ENCODE data around the gene RPL29.

Gene RPL29

GRCh38 chr3:51955893-51956770 is 39.6 kb downstream of the RPL29 start:
- peak; percentile 83 for DNase-seq
- H2BK120ac ChIP-seq (ENCODE audit: low read depth, low read length), result no peak overlapping the region
- peaks cover 18% of the 10 kb centered on the region for H3K27me3 ChIP-seq (ENCODE audit: insufficient read depth, low read length, poor library complexity)
- peaks cover 3% of the 10 kb centered on the region for H3K36me3 ChIP-seq (ENCODE audit: control insufficient read depth, insufficient read depth, low read length)
- H3K4me1 ChIP-seq (ENCODE audit: control insufficient read depth, low read depth, low read length), result no peaks in the 10 kb centered on the region
- H3K79me1 ChIP-seq (ENCODE audit: low read length), result no peaks in the 10 kb centered on the region
- H3K27ac ChIP-seq (ENCODE audit: low read depth, low read length), result no peak overlapping the region
- H3K9ac ChIP-seq (ENCODE audit: low read length), result peak overlapping the region; percentile 71
- H3K4me3 ChIP-seq (ENCODE audit: low read length), result no peak overlapping the region
- H4K5ac ChIP-seq (ENCODE audit: low read length), result no peak overlapping the region
- peak overlapping the region; percentile 80 for H3K56ac ChIP-seq (ENCODE audit: low read length)
- no peak overlapping the region for H3K23ac ChIP-seq (ENCODE audit: low read length)
- no peak overlapping the region for H2BK5ac ChIP-seq (ENCODE audit: low read length)
- H4K8ac ChIP-seq (ENCODE audit: low read depth, low read length), result no peak overlapping the region
- no peak overlapping the region for H2AK5ac ChIP-seq (ENCODE audit: low read length)
- H3K4ac ChIP-seq (ENCODE audit: low read depth, low read length), result no peak overlapping the region
- H3K79me2 ChIP-seq (ENCODE audit: control insufficient read depth, insufficient read depth, low read length), result no peaks in the 10 kb centered on the region
- peak overlapping the region; percentile 19 for H3K18ac ChIP-seq (ENCODE audit: low read length)
- peak overlapping the region; percentile 68 for H3K4me2 ChIP-seq (ENCODE audit: low read length)
- no peak overlapping the region for H2BK15ac ChIP-seq (replicated peaks; ENCODE audit: low read depth)
- no CpG with 5 or more reads among the region's 97 CpGs for WGBS (ENCODE audit: extremely low coverage, insufficient coverage, low lambda C conversion rate)

GRCh38 chr3:51955175-51955892 is 40.4 kb downstream of the RPL29 start, which contains the start of gene GPR62:
Gene GPR62, plus strand, starts transcription at chr3:51955381. Its CDS starts 272 bp downstream, at chr3:51955653.
- no peaks in the 10 kb centered on the region for H3K4me1 ChIP-seq (ENCODE audit: control insufficient read depth, low read depth, low read length)
- no peaks in the 10 kb centered on the region for H3K79me2 ChIP-seq (ENCODE audit: control insufficient read depth, insufficient read depth, low read length)
- H3K27ac ChIP-seq (ENCODE audit: low read depth, low read length), result no peak within 1 kb of the TSS
- H4K8ac ChIP-seq (ENCODE audit: low read depth, low read length), result no peak within 1 kb of the TSS
- no peak within 1 kb of the TSS for H3K4ac ChIP-seq (ENCODE audit: low read depth, low read length)
- peak within 1 kb of the TSS; percentile 15 for H3K23ac ChIP-seq (ENCODE audit: low read length)
- H3K4me2 ChIP-seq (ENCODE audit: low read length), result peak within 1 kb of the TSS; percentile 68
- no peak for DNase-seq
- H3K79me1 ChIP-seq (ENCODE audit: low read length), result no peaks in the 10 kb centered on the region
- H4K5ac ChIP-seq (ENCODE audit: low read length), result no peak within 1 kb of the TSS
- H2BK5ac ChIP-seq (ENCODE audit: low read length), result no peak within 1 kb of the TSS
- no CpG with 5 or more reads among the region's 33 CpGs for WGBS (ENCODE audit: extremely low coverage, insufficient coverage, low lambda C conversion rate)
- H2BK120ac ChIP-seq (ENCODE audit: low read depth, low read length), result no peak within 1 kb of the TSS
- peak within 1 kb of the TSS; percentile 19 for H3K18ac ChIP-seq (ENCODE audit: low read length)
- H2AK5ac ChIP-seq (ENCODE audit: low read length), result no peak within 1 kb of the TSS
- H3K4me3 ChIP-seq (ENCODE audit: low read length), result no peak within 1 kb of the TSS
- no peak within 1 kb of the TSS for H2BK15ac ChIP-seq (replicated peaks; ENCODE audit: low read depth)
- peak within 1 kb of the TSS; percentile 71 for H3K9ac ChIP-seq (ENCODE audit: low read length)
- peaks cover 3% of the 10 kb centered on the region for H3K36me3 ChIP-seq (ENCODE audit: control insufficient read depth, insufficient read depth, low read length)
- H3K56ac ChIP-seq (ENCODE audit: low read length), result peak within 1 kb of the TSS; percentile 80
- peaks cover 18% of the 10 kb centered on the region for H3K27me3 ChIP-seq (ENCODE audit: insufficient read depth, low read length, poor library complexity)

- no peak overlapping the region for H3K56ac ChIP-seq (ENCODE audit: low read length)
- no peak for DNase-seq
- H3K79me2 ChIP-seq (ENCODE audit: control insufficient read depth, insufficient read depth, low read length), result no peaks in the 10 kb centered on the region
- H3K36me3 ChIP-seq (ENCODE audit: control insufficient read depth, insufficient read depth, low read length), result peaks cover 2% of the 10 kb centered on the region
- H3K4me3 ChIP-seq (ENCODE audit: low read length), result no peak overlapping the region
- no peak overlapping the region for H2BK15ac ChIP-seq (replicated peaks; ENCODE audit: low read depth)
- no peak overlapping the region for H2AK5ac ChIP-seq (ENCODE audit: low read length)
- WGBS (ENCODE audit: extremely low coverage, insufficient coverage, low lambda C conversion rate), result no CpG with 5 or more reads among the region's 1 CpG
- no peaks in the 10 kb centered on the region for H3K79me1 ChIP-seq (ENCODE audit: low read length)
- H3K4ac ChIP-seq (ENCODE audit: low read depth, low read length), result no peak overlapping the region
- no peak overlapping the region for H2BK120ac ChIP-seq (ENCODE audit: low read depth, low read length)
- H3K27me3 ChIP-seq (ENCODE audit: insufficient read depth, low read length, poor library complexity), result peaks cover 18% of the 10 kb centered on the region
- H3K9ac ChIP-seq (ENCODE audit: low read length), result no peak overlapping the region
- no peak overlapping the region for H3K23ac ChIP-seq (ENCODE audit: low read length)
- H3K4me2 ChIP-seq (ENCODE audit: low read length), result no peak overlapping the region
- H3K4me1 ChIP-seq (ENCODE audit: control insufficient read depth, low read depth, low read length), result no peaks in the 10 kb centered on the region
- no peak overlapping the region for H4K8ac ChIP-seq (ENCODE audit: low read depth, low read length)
- H2BK5ac ChIP-seq (ENCODE audit: low read length), result no peak overlapping the region
- H4K5ac ChIP-seq (ENCODE audit: low read length), result no peak overlapping the region
- no peak overlapping the region for H3K18ac ChIP-seq (ENCODE audit: low read length)
- H3K27ac ChIP-seq (ENCODE audit: low read depth, low read length), result no peak overlapping the region
Measured at GRCh38 chr3:51954713-51955112, 41.0 kb downstream of the RPL29 start.

- no peak overlapping the region for H2AK5ac ChIP-seq (ENCODE audit: low read length)
- no peaks in the 10 kb centered on the region for H3K4me1 ChIP-seq (ENCODE audit: control insufficient read depth, low read depth, low read length)
- H2BK5ac ChIP-seq (ENCODE audit: low read length), result no peak overlapping the region
- no peak overlapping the region for H3K18ac ChIP-seq (ENCODE audit: low read length)
- H3K27ac ChIP-seq (ENCODE audit: low read depth, low read length), result no peak overlapping the region
- no peak overlapping the region for H2BK15ac ChIP-seq (replicated peaks; ENCODE audit: low read depth)
- no peaks in the 10 kb centered on the region for H3K79me1 ChIP-seq (ENCODE audit: low read length)
- H3K79me2 ChIP-seq (ENCODE audit: control insufficient read depth, insufficient read depth, low read length), result no peaks in the 10 kb centered on the region
- H3K4me2 ChIP-seq (ENCODE audit: low read length), result no peak overlapping the region
- H3K4me3 ChIP-seq (ENCODE audit: low read length), result no peak overlapping the region
- no CpG with 5 or more reads among the region's 6 CpGs for WGBS (ENCODE audit: extremely low coverage, insufficient coverage, low lambda C conversion rate)
- H2BK120ac ChIP-seq (ENCODE audit: low read depth, low read length), result no peak overlapping the region
- peaks cover 18% of the 10 kb centered on the region for H3K27me3 ChIP-seq (ENCODE audit: insufficient read depth, low read length, poor library complexity)
- H4K8ac ChIP-seq (ENCODE audit: low read depth, low read length), result no peak overlapping the region
- no peak overlapping the region for H3K9ac ChIP-seq (ENCODE audit: low read length)
- H3K56ac ChIP-seq (ENCODE audit: low read length), result no peak overlapping the region
- no peak for DNase-seq
- peaks cover 2% of the 10 kb centered on the region for H3K36me3 ChIP-seq (ENCODE audit: control insufficient read depth, insufficient read depth, low read length)
- H3K23ac ChIP-seq (ENCODE audit: low read length), result no peak overlapping the region
- H4K5ac ChIP-seq (ENCODE audit: low read length), result no peak overlapping the region
- H3K4ac ChIP-seq (ENCODE audit: low read depth, low read length), result no peak overlapping the region
Measured at GRCh38 chr3:51954105-51954504, 41.6 kb downstream of the RPL29 start.

GRCh38 chr3:51953445-51953844 is 42.2 kb downstream of the RPL29 start:
- no peak overlapping the region for H3K18ac ChIP-seq (ENCODE audit: low read length)
- WGBS (ENCODE audit: extremely low coverage, insufficient coverage, low lambda C conversion rate), result no CpG with 5 or more reads among the region's 3 CpGs
- H4K8ac ChIP-seq (ENCODE audit: low read depth, low read length), result no peak overlapping the region
- H3K27me3 ChIP-seq (ENCODE audit: insufficient read depth, low read length, poor library complexity), result peaks cover 18% of the 10 kb centered on the region
- no peak overlapping the region for H4K5ac ChIP-seq (ENCODE audit: low read length)
- no peak overlapping the region for H3K23ac ChIP-seq (ENCODE audit: low read length)
- H3K36me3 ChIP-seq (ENCODE audit: control insufficient read depth, insufficient read depth, low read length), result no peaks in the 10 kb centered on the region
- H3K79me1 ChIP-seq (ENCODE audit: low read length), result no peaks in the 10 kb centered on the region
- no peaks in the 10 kb centered on the region for H3K4me1 ChIP-seq (ENCODE audit: control insufficient read depth, low read depth, low read length)
- no peak overlapping the region for H2BK120ac ChIP-seq (ENCODE audit: low read depth, low read length)
- no peak overlapping the region for H2BK5ac ChIP-seq (ENCODE audit: low read length)
- no peak overlapping the region for H3K9ac ChIP-seq (ENCODE audit: low read length)
- H3K79me2 ChIP-seq (ENCODE audit: control insufficient read depth, insufficient read depth, low read length), result no peaks in the 10 kb centered on the region
- H3K4me2 ChIP-seq (ENCODE audit: low read length), result no peak overlapping the region
- no peak overlapping the region for H2BK15ac ChIP-seq (replicated peaks; ENCODE audit: low read depth)
- H3K27ac ChIP-seq (ENCODE audit: low read depth, low read length), result no peak overlapping the region
- no peak overlapping the region for H3K4me3 ChIP-seq (ENCODE audit: low read length)
- no peak overlapping the region for H3K56ac ChIP-seq (ENCODE audit: low read length)
- no peak overlapping the region for H3K4ac ChIP-seq (ENCODE audit: low read depth, low read length)
- no peak for DNase-seq
- no peak overlapping the region for H2AK5ac ChIP-seq (ENCODE audit: low read length)
